ENCODE measurements around the gene IWS1. TPM values are rescaled to one million over a fixed set of nuclear protein-coding genes. Genes with fewer than 3 reads are reported as not detected.
"Not testable (repeated sequence)": the region's sequence is repeated elsewhere in the genome, so short reads cannot be mapped to it uniquely, and the experiment has no call there.

The IWS1 gene
- total RNA-seq, 2 experiments from 2014 or later: 57.0 to 57.1 TPM

DNA sequence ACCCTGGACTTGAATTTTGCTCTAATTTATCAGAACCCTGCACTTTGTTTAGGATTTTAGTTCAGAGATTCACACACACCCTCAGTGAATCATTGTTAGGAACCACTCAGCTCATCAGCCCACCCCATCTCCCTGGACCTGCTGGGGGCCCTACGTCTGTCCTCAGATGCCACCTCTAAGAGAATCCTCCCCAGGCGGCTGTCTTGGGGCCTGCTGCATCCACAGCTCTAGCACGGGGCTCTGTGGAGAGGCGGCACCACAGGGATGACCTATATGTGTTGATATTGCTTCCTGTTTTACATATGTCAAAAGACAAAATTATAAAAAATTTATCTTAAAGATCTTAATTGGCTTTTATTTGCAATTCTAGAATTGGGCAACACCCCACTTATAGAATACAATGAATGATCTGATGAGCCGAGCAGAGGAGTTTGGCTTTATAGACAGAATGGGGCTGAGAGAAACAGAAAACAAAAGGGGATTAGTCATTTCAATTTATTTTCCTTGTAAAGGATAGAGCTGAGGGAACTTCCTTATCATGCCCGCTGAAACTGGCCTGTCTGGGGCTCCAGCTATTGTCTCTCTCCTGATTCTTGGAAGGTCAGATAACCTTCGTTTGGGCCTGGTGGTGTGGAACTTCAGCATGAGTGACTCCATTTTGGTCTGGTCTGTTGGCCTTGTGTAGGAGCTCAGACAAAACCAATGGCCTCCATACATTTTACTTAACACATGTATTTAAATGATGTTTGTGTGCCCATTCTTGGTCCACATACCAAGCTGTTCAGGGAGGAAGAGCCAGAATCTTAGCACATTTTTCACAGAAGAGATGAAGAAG lies 10.6 kb upstream of the IWS1 start:
- intact Hi-C loops (cut with micrococcal nuclease): no loop called here
- H3K36me3 Mint-ChIP-seq: no peaks in the 10 kb centered on the region
- no peaks in the 10 kb centered on the region for H3K9me3 Mint-ChIP-seq
- no peak overlapping the region for H3K27ac Mint-ChIP-seq
- ChIA-PET POLR2A (interaction anchor here (0.8 kb wide), 1 partner anchor 10 kb away, joined by 3 read pairs; the partner anchor contains the start of gene IWS1), CTCF (interaction anchor here (1.3 kb wide), 1 partner anchor 13 kb away, joined by 3 read pairs; no protein-coding TSS in a partner anchor)
- peaks cover 5% of the 10 kb centered on the region for H3K27me3 Mint-ChIP-seq
- no peak for DNase-seq
- no peak overlapping the region for H3K4me3 Mint-ChIP-seq
- no peaks in the 10 kb centered on the region for H3K4me1 Mint-ChIP-seq (ENCODE audit: low read depth)

GRCh38 chr2:127535918-127536317 lies 9.6 kb upstream of the IWS1 start:
- no peaks in the 10 kb centered on the region for H3K4me1 Mint-ChIP-seq (ENCODE audit: low read depth)
- peaks cover 5% of the 10 kb centered on the region for H3K27me3 Mint-ChIP-seq
- no peak overlapping the region for H3K4me3 Mint-ChIP-seq
- no peaks in the 10 kb centered on the region for H3K9me3 Mint-ChIP-seq
- no peak overlapping the region for H3K27ac Mint-ChIP-seq
- no peak for DNase-seq
- CTCF ChIA-PET: no interaction called here
- H3K36me3 Mint-ChIP-seq: no peaks in the 10 kb centered on the region
- POLR2A ChIA-PET: interaction anchor here (0.8 kb wide), 1 partner anchor 9 kb away, joined by 3 read pairs; the partner anchor contains the start of gene IWS1
- intact Hi-C loops (cut with micrococcal nuclease): no loop called here

GRCh38 chr2:127535422-127535901 lies 9.2 kb upstream of the IWS1 start, which contains the start of gene MYO7B:
Gene MYO7B (plus strand): TSS chr2:127535683. CDS start chr2:127559723, 24,040 bp downstream.
- no peaks in the 10 kb centered on the region for H3K4me1 Mint-ChIP-seq (ENCODE audit: low read depth)
- CTCF ChIA-PET: no interaction called here
- intact Hi-C loops (cut with micrococcal nuclease): no loop called here

GRCh38 chr2:127532296-127532695 lies 6.0 kb upstream of the IWS1 start:
- Mint-ChIP-seq H3K36me3 (no peaks in the 10 kb centered on the region), H3K9me3 (peaks cover 5% of the 10 kb centered on the region), H3K4me1 (ENCODE audit: low read depth) (peaks cover 8% of the 10 kb centered on the region), H3K27ac (no peak overlapping the region), H3K4me3 (no peak overlapping the region), H3K27me3 (no peaks in the 10 kb centered on the region)
- intact Hi-C loops (cut with micrococcal nuclease): no loop called here
- no peak for DNase-seq
- POLR2A ChIA-PET: no interaction called here
- CTCF ChIA-PET: no interaction called here

More at GRCh38 chr2:127535422-127535901, 9.2 kb upstream of the IWS1 start, which contains the start of gene MYO7B:
- POLR2A ChIA-PET: no interaction called here
- Mint-ChIP-seq H3K27ac (no peak within 1 kb of the TSS), H3K27me3 (peaks cover 5% of the 10 kb centered on the region), H3K4me3 (no peak within 1 kb of the TSS), H3K9me3 (no peaks in the 10 kb centered on the region), H3K36me3 (no peaks in the 10 kb centered on the region)
- DNase-seq: no peak

GRCh38 chr2:127531221-127531648 lies 4.9 kb upstream of the IWS1 start:
- intact Hi-C loops (cut with micrococcal nuclease): no loop called here
- H3K4me1 Mint-ChIP-seq (ENCODE audit: low read depth): peaks cover 12% of the 10 kb centered on the region

GRCh38 chr2:127530245-127531140 lies 4.2 kb upstream of the IWS1 start:
- Mint-ChIP-seq H3K27ac (no peak overlapping the region), H3K4me3 (no peak overlapping the region), H3K9me3 (peaks cover 5% of the 10 kb centered on the region), H3K4me1 (ENCODE audit: low read depth) (peaks cover 14% of the 10 kb centered on the region), H3K36me3 (peaks cover 3% of the 10 kb centered on the region), H3K27me3 (no peaks in the 10 kb centered on the region)
- ChIA-PET CTCF (no interaction called here), POLR2A (no interaction called here)
- intact Hi-C loops (cut with micrococcal nuclease): no loop called here
- DNase-seq: no peak

More at GRCh38 chr2:127531221-127531648, 4.9 kb upstream of the IWS1 start:
- ChIA-PET POLR2A (no interaction called here), CTCF (no interaction called here)
- H3K4me3 Mint-ChIP-seq: no peak overlapping the region
- no peak overlapping the region for H3K27ac Mint-ChIP-seq
- H3K36me3 Mint-ChIP-seq: no peaks in the 10 kb centered on the region
- DNase-seq: no peak
- no peaks in the 10 kb centered on the region for H3K27me3 Mint-ChIP-seq
- H3K9me3 Mint-ChIP-seq: peaks cover 5% of the 10 kb centered on the region

GRCh38 chr2:127529416-127529815 lies 3.1 kb upstream of the IWS1 start:
- H3K27ac Mint-ChIP-seq, H3K27me3 Mint-ChIP-seq, H3K9me3 Mint-ChIP-seq, POLR2A ChIA-PET, H3K36me3 Mint-ChIP-seq, H3K4me3 Mint-ChIP-seq, DNase-seq: not testable (repeated sequence)
- H3K4me1 Mint-ChIP-seq (ENCODE audit: low read depth): peaks cover 17% of the 10 kb centered on the region
- intact Hi-C loops (cut with micrococcal nuclease): loop anchor here (5.0 kb wide), 3 partner anchors 283 to 872 kb away; partner anchors contain the start of genes GYPC, UGGT1 and WDR33
- CTCF ChIA-PET: interaction anchor here (1.1 to 2.0 kb wide), 2 partner anchors 62 to 120 kb away, joined by 4 to 5 read pairs; no protein-coding TSS in a partner anchor

DNA sequence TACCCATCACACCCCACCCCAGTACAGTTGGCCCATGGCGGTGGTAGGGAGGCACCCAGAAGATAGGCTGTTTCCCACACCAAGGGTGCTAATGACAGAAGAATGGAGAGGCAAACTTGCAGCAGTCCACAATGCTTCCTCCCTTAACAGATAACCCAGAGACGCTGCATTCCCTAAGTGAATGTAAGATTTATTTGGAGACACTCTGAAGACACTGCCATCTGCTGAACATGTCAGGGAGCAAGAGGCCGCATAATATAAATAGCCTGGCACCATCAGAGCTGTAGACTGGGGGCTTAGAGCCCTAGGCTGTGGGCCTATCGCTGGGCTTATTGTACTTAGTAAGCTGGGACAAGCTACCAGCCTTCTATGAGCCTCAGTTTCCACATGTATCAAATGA lies 2.2 kb upstream of the IWS1 start:
- ChIA-PET POLR2A (no interaction called here), CTCF (interaction anchor here (1.4 to 2.0 kb wide), 2 partner anchors 63 to 121 kb away, joined by 5 read pairs; no protein-coding TSS in a partner anchor)
- no peak overlapping the region for H3K4me3 Mint-ChIP-seq
- DNase-seq: no peak
- H3K27me3 Mint-ChIP-seq: no peaks in the 10 kb centered on the region
- H3K36me3 Mint-ChIP-seq: peaks cover 9% of the 10 kb centered on the region
- H3K9me3 Mint-ChIP-seq: peaks cover 5% of the 10 kb centered on the region
- intact Hi-C loops (cut with micrococcal nuclease): loop anchor here (5.0 kb wide), 3 partner anchors 284 to 871 kb away; partner anchors contain the start of genes GYPC, UGGT1 and WDR33
- H3K4me1 Mint-ChIP-seq (ENCODE audit: low read depth): peaks cover 22% of the 10 kb centered on the region
- H3K27ac Mint-ChIP-seq: no peak overlapping the region

DNA sequence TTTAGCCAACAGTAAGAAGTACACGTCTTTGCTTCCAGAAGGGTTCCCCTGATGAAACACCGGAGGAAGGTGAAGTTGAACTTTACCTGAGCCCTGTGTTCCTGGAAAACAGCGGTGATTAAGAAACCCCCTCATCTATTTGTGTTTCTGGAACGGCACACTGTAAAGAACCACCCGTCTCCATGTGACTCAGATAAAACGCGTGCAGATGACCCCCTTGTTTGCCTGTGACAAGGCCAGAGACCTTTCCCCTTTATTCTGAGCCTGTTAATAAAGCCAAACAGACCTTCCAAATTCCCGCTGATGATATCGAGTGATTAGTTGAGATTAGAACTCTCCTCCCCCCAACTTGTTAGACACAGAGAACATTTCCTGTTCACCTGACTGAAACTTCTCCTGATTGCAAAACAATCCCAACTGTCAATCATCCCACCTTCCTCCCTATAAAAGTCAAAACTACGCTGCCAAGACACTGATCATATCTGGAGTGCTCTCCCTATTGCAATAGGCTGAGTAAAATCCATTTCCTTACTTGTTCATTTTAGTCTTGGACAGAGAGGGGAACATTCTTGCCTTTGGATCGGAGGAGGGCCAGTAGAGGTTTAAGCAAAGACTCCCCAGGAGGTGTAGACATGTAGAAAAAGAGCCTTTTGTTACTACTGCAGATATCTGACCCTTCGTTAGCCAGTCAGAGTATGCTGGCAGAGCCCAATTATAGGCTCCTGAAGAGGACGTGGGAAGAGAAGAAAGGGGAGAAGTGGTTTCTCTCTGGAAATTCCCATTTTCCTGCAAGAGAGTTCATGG lies 914 bp upstream of the IWS1 start:
- POLR2A ChIA-PET: interaction anchor here (0.7 to 1.4 kb wide), 9 partner anchors 9 to 564 kb away, joined by 3 to 6 read pairs (median 3); partner anchors contain the start of genes ERCC3, SFT2D3 and UGGT1
- H3K4me1 Mint-ChIP-seq (ENCODE audit: low read depth): peaks cover 29% of the 10 kb centered on the region
- CTCF ChIA-PET: interaction anchor here (0.8 to 1.6 kb wide), 3 partner anchors 14 to 64 kb away, joined by 3 to 7 read pairs (median 5); no protein-coding TSS in a partner anchor
- peak overlapping the region; percentile 92 for H3K4me3 Mint-ChIP-seq
- DNase-seq: no peak
- no peaks in the 10 kb centered on the region for H3K27me3 Mint-ChIP-seq
- peak overlapping the region; percentile 90 for H3K27ac Mint-ChIP-seq
- intact Hi-C loops (cut with micrococcal nuclease): loop anchor here (2.0 to 5.0 kb wide), 5 partner anchors 122 to 870 kb away; partner anchors contain the start of genes GYPC, UGGT1 and WDR33
- H3K36me3 Mint-ChIP-seq: peaks cover 15% of the 10 kb centered on the region
- H3K9me3 Mint-ChIP-seq: peaks cover 5% of the 10 kb centered on the region

DNA sequence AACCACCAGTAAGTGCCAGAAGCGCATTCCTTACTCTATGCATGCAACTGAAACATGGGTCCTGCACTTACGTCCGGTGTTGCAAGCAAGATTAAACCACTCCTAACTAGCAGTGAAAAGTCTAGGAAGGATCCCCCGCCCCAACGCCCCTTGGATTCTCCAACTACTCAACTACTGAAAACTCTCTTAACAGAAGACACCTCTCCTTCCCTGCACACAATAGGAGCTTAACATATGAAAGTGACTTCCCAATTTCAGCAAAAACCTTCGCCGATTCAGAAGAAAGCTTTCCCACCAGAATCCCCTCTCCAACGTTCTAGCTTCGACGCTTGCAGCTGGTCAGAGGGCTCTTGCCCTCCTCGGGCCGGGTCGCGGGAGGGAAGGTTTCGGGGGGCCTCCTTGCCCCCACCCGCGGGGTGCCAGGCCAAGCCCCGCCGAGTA lies 578 bp downstream of the IWS1 start:
- H3K27ac Mint-ChIP-seq: peak overlapping the region; percentile 90
- peak overlapping the region; percentile 92 for H3K4me3 Mint-ChIP-seq
- no peaks in the 10 kb centered on the region for H3K27me3 Mint-ChIP-seq
- intact Hi-C loops (cut with micrococcal nuclease): loop anchor here (1.0 to 5.0 kb wide), 9 partner anchors 38 to 868 kb away; partner anchors contain the start of genes GYPC, MAP3K2, SFT2D3 and UGGT1
- ChIA-PET POLR2A (interaction anchor here (1.3 to 1.4 kb wide), 4 partner anchors 21 to 565 kb away, joined by 3 to 6 read pairs (median 4); partner anchors contain the start of gene UGGT1), CTCF (interaction anchor here (1.1 to 1.6 kb wide), 2 partner anchors 17 to 66 kb away, joined by 3 to 7 read pairs; no protein-coding TSS in a partner anchor)
- peaks cover 35% of the 10 kb centered on the region for H3K4me1 Mint-ChIP-seq (ENCODE audit: low read depth)
- peaks cover 5% of the 10 kb centered on the region for H3K9me3 Mint-ChIP-seq
- peak; percentile 39 for DNase-seq
- H3K36me3 Mint-ChIP-seq: peaks cover 20% of the 10 kb centered on the region
